Measurements from ENCODE around the gene SLC13A4. TPM values are rescaled to one million over a fixed set of nuclear protein-coding genes. Genes with fewer than 3 reads are reported as not detected.

The SLC13A4 gene
- total and polyA plus RNA-seq, 2 donors (not counting 3 experiments of a cell fraction or from before 2014, with no cell fraction given): not detected

DNA sequence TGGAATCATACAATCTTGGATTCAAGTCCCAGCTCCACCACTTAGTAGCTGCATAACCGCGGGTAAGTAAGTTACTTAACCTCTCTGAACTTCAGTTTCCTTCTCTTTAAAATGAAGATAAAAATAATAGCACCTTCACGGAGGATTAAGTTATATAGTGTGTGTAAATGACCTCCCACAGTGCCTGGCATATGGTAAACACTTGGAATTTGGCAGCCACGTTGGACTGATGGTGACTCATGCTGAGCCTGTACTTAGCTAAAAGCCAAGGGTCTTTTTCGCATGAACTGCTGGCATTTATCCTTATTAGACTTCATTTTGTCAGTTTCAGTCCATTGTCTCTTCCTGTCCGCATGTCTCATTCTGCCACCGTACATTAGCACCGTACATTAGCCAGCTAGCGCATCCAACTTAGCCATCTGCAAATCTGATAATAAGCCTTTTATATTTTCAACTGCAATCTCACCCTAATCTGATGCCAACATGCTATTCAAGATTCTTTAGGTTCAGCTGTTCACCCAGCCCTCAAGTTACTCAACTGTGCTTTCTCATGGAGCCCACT lies 11.2 kb downstream of the SLC13A4 start:
- Histone ChIP-seq H3K79me2 (ENCODE audit: control insufficient read depth, insufficient read depth, low read length) (no peaks in the 10 kb centered on the region), H3K4me1 (ENCODE audit: control insufficient read depth, extremely low read depth, insufficient read depth, low read length) (peaks cover 15% of the 10 kb centered on the region), H2AFZ (ENCODE audit: low read depth, low read length) (peak overlapping the region; percentile 67), H3K4me2 (ENCODE audit: insufficient read depth, low read length) (no peak overlapping the region), H3K9me3 (replicated peaks; ENCODE audit: control insufficient read depth, insufficient read depth, low read length) (no peaks in the 10 kb centered on the region), H3K9ac (replicated peaks; ENCODE audit: extremely low read depth, insufficient read depth, low read length) (no peak overlapping the region), H3K36me3 (ENCODE audit: control insufficient read depth in 2 of 2, extremely low read depth in 1 of 2, insufficient read depth in 2 of 2, low read length in 2 of 2) (no peaks in the 10 kb centered on the region), H3K4me3 (replicated peaks in 1 of 3; ENCODE audit: insufficient read depth in 1 of 3, low read depth in 1 of 3, low read length in 3 of 3) (no peak overlapping the region), H3K27ac (ENCODE audit: insufficient read depth, low read depth, low read length) (no peak overlapping the region), H3K27me3 (ENCODE audit: control insufficient read depth in 2 of 2, insufficient read depth in 2 of 2, low read length in 2 of 2) (no peaks in the 10 kb centered on the region), H3K9me1 (replicated peaks; ENCODE audit: control insufficient read depth, extremely low read depth, insufficient read depth, low read length) (no peaks in the 10 kb centered on the region), H4K20me1 (replicated peaks; ENCODE audit: control insufficient read depth, extremely low read depth, insufficient read depth, low read length) (no peaks in the 10 kb centered on the region)
- intact Hi-C loops (cut with micrococcal nuclease) (no loop called here), dilution Hi-C loops (cut with MboI; ENCODE audit: extremely low pct_ligation_motif_present, low sequenced_read_pairs) (no loop called here)
- peak; percentile 81 for DNase-seq (ENCODE audit: low read depth, low spot score)
- POLR2A ChIA-PET: no interaction called here
- no peak for TF ChIP-seq GATA2 (IDR thresholded peaks at IDR 0.05; ENCODE audit: insufficient read depth, insufficient read length, low read depth, low read length)
- peak; percentile 69 for TF ChIP-seq FOS (IDR thresholded peaks at IDR 0.05; ENCODE audit: borderline replicate concordance, insufficient read depth, low read length)
- TF ChIP-seq, protein P1, sequence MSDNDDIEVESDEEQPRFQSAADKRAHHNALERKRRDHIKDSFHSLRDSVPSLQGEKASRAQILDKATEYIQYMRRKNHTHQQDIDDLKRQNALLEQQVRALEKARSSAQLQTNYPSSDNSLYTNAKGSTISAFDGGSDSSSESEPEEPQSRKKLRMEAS (IDR thresholded peaks at IDR 0.05; ENCODE audit: insufficient read depth, insufficient read length): no peak
- TF ChIP-seq EZH2 (IDR thresholded peaks at IDR 0.05; ENCODE audit: borderline replicate concordance, low read depth, low read length, severe bottlenecking): no peak
- CTCF ChIA-PET: interaction anchor here (0.7 to 1.5 kb wide), 5 partner anchors 12 to 46 kb away, joined by 3 to 6 read pairs (median 4); no protein-coding TSS in a partner anchor
- FAIRE-seq: peak; percentile 84
- BruUV-seq (replicated peaks): no TSS peak

DNA sequence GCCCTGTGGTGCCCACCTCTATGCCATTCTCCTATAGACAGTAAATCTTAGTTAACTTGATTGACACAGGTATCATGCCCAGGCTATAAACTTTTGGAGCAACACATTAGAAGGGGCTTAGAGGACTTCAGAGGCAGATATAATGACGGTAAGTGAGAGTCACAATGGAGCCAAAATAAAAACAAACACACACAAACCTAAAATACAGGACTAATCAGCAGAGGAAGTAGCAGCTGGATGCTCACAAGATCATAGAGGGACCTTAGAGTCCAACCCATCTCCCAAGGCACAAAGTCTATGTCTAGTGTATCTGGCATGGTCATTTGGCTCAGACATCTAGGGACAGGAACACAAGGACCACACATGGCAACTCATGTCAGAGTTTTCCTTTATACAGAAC lies 12.3 kb downstream of the SLC13A4 start:
- no peaks in the 10 kb centered on the region for H3K9me1 ChIP-seq (replicated peaks; ENCODE audit: control insufficient read depth, extremely low read depth, insufficient read depth, low read length)
- no peaks in the 10 kb centered on the region for H3K9me3 ChIP-seq (replicated peaks; ENCODE audit: control insufficient read depth, insufficient read depth, low read length)
- BruUV-seq (replicated peaks): no TSS peak
- FAIRE-seq: no peak
- ChIA-PET POLR2A (no interaction called here), CTCF (interaction anchor here (1.2 kb wide), 1 partner anchor 19 kb away, joined by 3 read pairs; no protein-coding TSS in a partner anchor)
- no peak overlapping the region for H3K27ac ChIP-seq (ENCODE audit: insufficient read depth, low read depth, low read length)
- no peak for DNase-seq (ENCODE audit: low read depth, low spot score)
- H2AFZ ChIP-seq (ENCODE audit: low read depth, low read length): no peak overlapping the region
- no peaks in the 10 kb centered on the region for H3K27me3 ChIP-seq (ENCODE audit: control insufficient read depth in 2 of 2, insufficient read depth in 2 of 2, low read length in 2 of 2)
- H3K4me1 ChIP-seq (ENCODE audit: control insufficient read depth, extremely low read depth, insufficient read depth, low read length): peaks cover 15% of the 10 kb centered on the region
- no peaks in the 10 kb centered on the region for H3K36me3 ChIP-seq (ENCODE audit: control insufficient read depth in 2 of 2, extremely low read depth in 1 of 2, insufficient read depth in 2 of 2, low read length in 2 of 2)
- no peak overlapping the region for H3K4me2 ChIP-seq (ENCODE audit: insufficient read depth, low read length)
- TF ChIP-seq, protein P1 (IDR thresholded peaks at IDR 0.05; ENCODE audit: insufficient read depth, insufficient read length): no peak
- no peaks in the 10 kb centered on the region for H3K79me2 ChIP-seq (ENCODE audit: control insufficient read depth, insufficient read depth, low read length)
- H3K4me3 ChIP-seq (replicated peaks in 1 of 3; ENCODE audit: insufficient read depth in 1 of 3, low read depth in 1 of 3, low read length in 3 of 3): no peak overlapping the region
- no peaks in the 10 kb centered on the region for H4K20me1 ChIP-seq (replicated peaks; ENCODE audit: control insufficient read depth, extremely low read depth, insufficient read depth, low read length)
- intact Hi-C loops (cut with micrococcal nuclease) (no loop called here), dilution Hi-C loops (cut with MboI; ENCODE audit: extremely low pct_ligation_motif_present, low sequenced_read_pairs) (no loop called here)
- no peak overlapping the region for H3K9ac ChIP-seq (replicated peaks; ENCODE audit: extremely low read depth, insufficient read depth, low read length)
